HG02763 (cell line): ENCODE measurements around the gene NCEH1.

Source experiments
- ATAC-seq: cut with Tn5 transposase; IDR thresholded peaks from one replicate; pipeline ENCODE4 v1.9.1; 2021; ENCODE audit warnings: mild to moderate bottlenecking, moderate library complexity; ENCODE audit not compliant: unreplicated experiment

The NCEH1 gene

GRCh38 chr3:172648747-172649146, 62.1 kb downstream of the NCEH1 start:
- ATAC-seq: no peak

DNA sequence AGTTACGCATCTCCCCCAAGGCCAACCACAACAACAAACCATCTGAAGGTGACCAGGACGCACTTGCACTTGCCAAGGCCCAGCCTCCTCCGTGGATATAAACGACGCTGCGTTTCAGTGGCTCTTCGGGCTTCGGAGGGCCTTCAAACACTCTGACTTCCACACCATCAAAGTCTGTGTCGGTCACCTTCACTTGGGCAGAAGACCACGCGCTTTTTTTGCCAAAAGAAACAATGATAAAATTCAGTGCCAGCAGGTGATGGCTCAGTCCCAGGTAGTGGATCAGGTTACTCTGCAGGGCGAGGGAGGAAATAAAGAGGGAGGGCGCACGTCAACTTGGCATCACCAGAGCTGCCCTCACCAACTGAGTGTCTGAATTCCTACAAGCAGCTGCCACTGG, 63.0 kb downstream of the NCEH1 start:
- ATAC-seq: no peak

DNA sequence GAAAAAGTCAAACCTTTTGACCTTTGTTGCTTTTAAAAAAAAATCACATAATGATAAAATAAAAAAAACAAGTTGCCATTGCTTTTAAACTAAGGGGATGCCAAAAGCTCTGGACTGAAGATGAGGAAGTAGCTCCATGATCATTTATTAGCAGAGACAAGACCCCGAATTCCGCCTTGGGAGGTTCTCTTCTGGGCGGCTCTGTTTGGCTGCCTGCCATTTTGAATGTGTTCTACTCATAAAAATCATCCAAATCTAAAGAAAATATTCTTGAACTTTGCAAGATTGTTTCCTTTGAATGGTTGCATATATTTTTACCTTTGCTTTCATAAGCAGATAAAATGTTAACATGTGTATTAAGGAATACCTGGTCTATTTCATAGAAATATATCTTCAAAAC, 63.8 kb downstream of the NCEH1 start:
- no peak for ATAC-seq

GRCh38 chr3:172646439-172647015, 64.3 kb downstream of the NCEH1 start:
- ATAC-seq: no peak

DNA sequence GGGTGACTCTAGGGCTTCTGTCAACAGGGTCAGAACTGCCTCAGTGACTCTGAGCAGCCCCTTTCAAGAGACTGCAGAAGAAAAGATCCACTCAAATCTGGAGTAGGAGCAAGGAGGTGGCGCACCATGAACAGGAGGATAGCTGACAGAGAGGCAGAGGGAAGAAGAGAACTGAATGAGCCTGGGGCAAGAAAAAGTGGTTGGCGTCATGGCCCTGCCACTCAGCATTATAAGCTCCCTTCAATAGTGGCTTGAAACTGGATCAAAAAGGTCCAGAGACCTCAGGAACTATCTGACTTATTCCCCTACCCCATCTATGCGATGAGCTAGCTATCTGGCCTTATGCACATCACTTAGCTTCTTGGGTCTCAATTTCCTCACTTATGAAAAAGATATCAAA, 66.6 kb downstream of the NCEH1 start:
- ATAC-seq: no peak

DNA sequence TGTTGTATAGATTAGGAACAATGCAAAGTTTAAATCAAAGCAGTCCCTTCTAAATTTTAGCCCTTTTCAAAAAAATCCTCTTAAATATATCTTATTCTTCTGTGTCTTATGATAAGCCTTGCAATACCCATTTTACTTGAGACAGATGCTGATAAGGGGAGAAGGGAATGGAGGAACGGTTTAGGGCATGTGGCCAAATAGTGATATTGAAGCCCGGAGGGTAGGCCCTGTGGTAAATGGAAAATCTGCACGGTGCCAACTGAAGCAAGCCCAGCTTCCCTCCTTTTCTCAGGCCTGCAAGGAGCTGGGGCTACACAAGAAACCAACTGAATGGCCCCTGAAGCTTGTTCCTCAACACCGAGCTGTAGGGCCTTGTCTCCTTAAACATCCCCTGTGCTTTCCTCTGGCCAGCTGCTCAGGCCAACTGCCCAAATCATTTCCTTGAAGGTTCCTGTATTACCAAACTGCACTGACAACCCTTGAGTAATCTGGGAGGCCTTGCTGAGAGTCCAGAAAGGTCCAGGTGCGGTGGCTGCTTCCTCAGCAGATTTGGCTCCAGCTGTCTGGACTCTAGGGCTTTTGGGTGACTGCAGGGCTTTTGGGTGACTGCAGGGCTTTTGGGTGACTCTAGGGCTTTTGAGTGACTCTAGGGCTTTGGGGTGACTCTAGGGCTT, 67.2 kb downstream of the NCEH1 start:
- ATAC-seq: no peak

- ATAC-seq: no peak
Observed at GRCh38 chr3:172641291-172641690, 69.6 kb downstream of the NCEH1 start.

DNA sequence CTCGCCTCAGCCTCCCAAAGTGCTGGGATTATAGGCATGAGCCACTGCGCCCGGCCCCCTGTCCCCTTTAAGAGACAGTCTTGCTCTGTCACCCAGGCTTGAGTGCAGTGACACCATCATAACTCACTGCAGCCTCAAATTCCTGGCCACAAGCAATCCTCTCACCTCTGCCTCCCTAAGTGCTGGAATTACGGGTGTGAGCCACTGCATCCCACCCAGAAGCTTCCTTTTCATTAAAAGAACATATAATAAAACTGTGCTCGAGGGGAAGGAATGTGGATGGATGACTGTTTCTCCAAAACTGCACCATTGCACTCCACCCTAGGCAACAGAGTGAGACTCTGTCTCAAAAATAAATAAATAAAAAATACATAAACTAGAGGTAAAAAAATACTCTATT, 70.1 kb downstream of the NCEH1 start:
- ATAC-seq: no peak

- peak; percentile 94 for ATAC-seq
Observed at GRCh38 chr3:172635588-172635987, 75.3 kb downstream of the NCEH1 start.

DNA sequence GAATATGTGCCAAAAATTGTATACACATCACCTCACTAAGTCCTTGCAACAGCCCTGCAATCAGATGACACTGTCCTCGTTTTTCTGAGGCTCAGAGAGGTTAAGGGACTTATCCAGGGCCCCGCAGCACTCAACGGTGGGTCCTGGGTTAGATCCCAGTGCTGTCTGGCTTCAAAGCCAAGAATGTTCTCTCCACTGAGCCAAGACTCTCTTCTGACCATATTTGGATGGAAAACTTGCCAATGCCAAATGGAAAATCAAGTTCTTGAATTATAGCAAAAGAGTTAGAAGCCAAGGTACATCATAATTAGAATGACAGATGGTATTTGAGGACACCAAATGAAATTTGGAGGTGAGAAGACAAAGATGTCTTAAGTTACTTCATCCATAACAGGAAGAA, 75.9 kb downstream of the NCEH1 start:
- ATAC-seq: no peak

DNA sequence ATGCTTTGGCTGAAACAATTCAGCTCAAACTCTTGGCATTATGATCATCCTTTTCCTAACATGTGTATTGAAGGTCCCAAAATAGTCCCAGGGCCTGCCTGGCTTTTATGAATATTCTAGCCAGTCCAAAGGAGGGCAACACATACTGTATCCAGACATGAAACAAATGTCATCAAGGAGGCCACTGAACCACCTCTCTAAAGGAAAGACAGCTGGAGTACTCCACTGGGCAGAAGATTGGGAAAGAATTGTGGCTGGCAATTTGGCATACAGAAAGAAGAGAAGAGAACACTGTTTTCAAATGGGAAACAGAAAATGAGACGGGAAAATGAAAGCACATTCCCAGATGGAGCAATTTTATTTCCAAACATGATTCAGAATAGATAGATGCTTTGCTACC, 80.6 kb downstream of the NCEH1 start:
- ATAC-seq: no peak

GRCh38 chr3:172629470-172629869, 81.4 kb downstream of the NCEH1 start:
- ATAC-seq: no peak

- ATAC-seq: no peak
Observed at GRCh38 chr3:172627057-172627809, 83.6 kb downstream of the NCEH1 start.

DNA sequence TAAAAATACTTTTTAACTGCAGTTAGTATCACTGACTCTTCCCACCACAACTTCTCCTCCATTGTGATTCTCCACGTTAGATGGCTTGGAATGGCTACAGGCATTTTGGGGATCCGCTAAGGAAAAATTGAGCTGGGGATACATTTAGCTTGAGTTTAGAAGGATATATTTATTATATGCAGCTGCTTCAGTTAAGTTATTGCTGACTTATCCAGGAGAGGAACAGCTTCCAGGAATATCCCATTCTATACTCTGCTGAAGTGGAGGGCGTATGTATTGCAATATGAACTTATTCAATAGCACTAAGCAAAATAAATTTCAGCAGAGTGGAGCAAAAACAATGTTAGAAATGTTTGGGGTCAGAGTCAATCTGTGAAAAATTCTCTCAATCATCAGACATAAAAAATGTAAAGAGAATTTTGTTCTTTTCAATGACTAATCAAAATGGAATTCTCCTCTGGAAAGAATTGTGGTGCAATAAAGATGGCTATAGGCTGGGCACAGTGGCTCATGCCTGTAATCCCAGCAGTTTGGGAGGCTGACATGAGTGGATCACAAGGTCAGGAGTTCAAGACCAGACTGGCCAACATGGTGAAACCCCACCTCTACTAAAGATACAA, 84.7 kb downstream of the NCEH1 start:
- ATAC-seq: no peak

DNA sequence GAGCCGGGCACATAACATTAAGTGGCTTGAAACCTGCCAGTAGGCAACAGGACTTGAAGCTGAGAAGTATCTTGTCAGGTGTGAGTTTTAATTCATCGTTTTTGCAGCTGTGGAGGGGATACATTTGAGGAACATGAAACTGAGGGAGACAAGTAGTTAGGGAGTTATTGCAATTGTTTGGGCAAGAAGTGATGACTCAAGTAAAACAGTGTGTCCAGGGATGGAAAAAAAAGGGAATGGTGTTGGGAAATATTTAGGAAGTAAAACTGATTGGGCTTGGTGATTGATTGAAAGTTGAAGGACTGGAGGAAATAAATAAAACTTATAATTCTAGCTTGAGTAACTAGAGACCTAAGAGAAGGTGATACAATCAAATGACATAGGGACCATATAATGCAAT, 85.5 kb downstream of the NCEH1 start:
- ATAC-seq: no peak

- ATAC-seq: no peak
Observed at GRCh38 chr3:172624999-172625398, 85.9 kb downstream of the NCEH1 start.

DNA sequence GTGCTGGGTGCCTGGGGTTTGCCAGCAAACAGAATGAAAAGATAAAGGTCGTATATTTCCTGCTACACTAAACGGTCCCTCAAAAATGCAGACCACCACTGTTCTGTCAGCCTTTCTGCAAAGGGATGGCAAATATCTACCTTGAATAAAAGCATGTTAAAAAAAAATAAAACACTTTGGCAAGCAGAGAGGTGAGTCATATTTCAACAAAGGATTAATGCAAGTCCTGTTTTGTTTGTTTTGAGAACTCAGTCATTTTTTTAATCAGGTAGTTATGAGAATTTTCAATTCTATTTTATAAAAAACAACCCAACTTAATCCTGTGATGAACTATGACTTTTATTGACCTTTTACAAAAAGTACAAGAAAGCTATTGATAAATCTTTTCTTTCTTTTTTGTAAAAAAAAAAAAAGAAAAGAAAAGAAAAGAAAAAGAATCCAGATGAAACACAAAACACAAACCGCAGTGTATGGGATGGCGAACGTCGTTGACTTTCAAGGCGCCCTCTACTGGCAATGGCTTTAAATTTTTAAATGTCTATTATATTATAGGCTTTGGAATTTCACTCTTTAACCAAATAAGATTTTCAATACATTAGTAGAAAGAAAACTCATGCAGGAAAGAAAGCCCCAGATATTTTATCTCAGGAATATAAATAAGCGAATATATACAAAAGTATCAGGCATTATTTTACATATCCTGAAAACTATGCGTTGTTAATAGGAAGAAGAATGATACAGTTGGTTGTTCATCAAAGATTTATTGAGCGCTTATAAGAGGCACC, 87.8 kb downstream of the NCEH1 start:
- no peak for ATAC-seq

GRCh38 chr3:172622156-172622555, 88.7 kb downstream of the NCEH1 start:
- ATAC-seq: no peak

GRCh38 chr3:172617976-172618375, 92.9 kb downstream of the NCEH1 start:
- no peak for ATAC-seq

DNA sequence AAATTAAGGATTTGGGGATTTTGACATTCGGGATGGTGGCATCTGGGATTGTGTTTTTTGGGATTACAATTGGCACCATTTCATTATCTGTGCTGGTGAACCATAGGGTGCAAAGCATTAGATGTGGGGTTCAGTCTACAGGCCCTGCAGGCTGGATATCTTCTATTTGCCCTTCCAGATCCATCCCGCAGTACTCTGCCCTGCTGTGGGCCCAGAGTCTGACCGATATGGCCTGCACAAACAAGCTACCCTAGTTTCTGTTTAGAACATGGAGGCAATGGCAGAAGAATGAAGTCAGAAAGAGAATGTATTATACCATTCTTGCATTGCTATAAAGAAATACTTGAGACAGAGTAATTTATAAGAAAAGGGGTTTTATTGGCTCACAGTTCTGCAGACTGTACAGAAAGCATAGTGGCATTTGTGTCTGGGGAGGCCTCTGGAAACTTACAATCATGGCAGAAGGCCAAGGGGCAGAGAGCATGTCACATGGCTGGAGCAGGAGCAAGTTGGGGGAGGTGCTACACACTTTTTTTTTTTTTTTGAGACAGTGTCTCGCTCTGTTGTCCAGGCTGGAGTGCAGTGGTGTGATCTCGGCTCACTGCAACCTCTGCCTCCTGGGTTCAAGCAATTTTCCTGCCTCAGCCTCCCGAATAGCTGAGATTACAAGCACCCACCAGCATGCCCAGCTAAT, 93.7 kb downstream of the NCEH1 start:
- no peak for ATAC-seq
